Liver (tissue), 9 donors: Measurements from ENCODE around the gene ARHGEF5. TPM values are rescaled to one million over a fixed set of nuclear protein-coding genes. Genes with fewer than 3 reads are reported as not detected.

Experiments used
- DNase-seq: peaks from one replicate; pipeline ENCODE4 v3.0.0-alpha.2; 2017; ENCODE audit warnings: low spot score
- H3K27ac ChIP-seq, 2 donors: one replicate each; pipeline ENCODE4 v1.7.0; 2013; ENCODE audit warnings: inconsistent platforms in 2 of 2, low read length in 2 of 2, control low read depth in 1 of 2, low read depth in 1 of 2, mild to moderate bottlenecking in 1 of 2
- H3K27me3 ChIP-seq, 4 donors: one replicate each; pipeline versions ENCODE4 v1.6.1 to v1.7.0; 2013; ENCODE audit warnings: low read length in 3 of 4, inconsistent platforms in 1 of 4, mild to moderate bottlenecking in 1 of 4, moderate library complexity in 1 of 4; ENCODE audit not compliant: control insufficient read depth in 4 of 4, insufficient read depth in 4 of 4
- H3K36me3 ChIP-seq, 4 donors: one replicate each; pipeline versions ENCODE4 v1.6.1 to v1.7.0; 2013; ENCODE audit warnings: low read length in 3 of 4, mild to moderate bottlenecking in 3 of 4, low read depth in 1 of 4, moderate library complexity in 1 of 4; ENCODE audit not compliant: control insufficient read depth in 4 of 4, insufficient read depth in 3 of 4
- H3K4me1 ChIP-seq, 4 donors: one replicate each; pipeline versions ENCODE4 v1.6.1 to v1.7.0; 2013; ENCODE audit warnings: low read length in 3 of 4, mild to moderate bottlenecking in 3 of 4, moderate library complexity in 1 of 4; ENCODE audit not compliant: control insufficient read depth in 4 of 4, insufficient read depth in 4 of 4
- H3K4me3 ChIP-seq, 3 donors: one replicate each; pipeline versions ENCODE4 v1.6.1 to v1.7.0; 2013; ENCODE audit warnings: low read length in 3 of 3, control low read depth in 1 of 3, low read depth in 1 of 3, mild to moderate bottlenecking in 1 of 3
- H3K9ac ChIP-seq, 2 donors: one replicate each; pipeline ENCODE4 v1.7.0; 2013; ENCODE audit warnings: low read length in 2 of 2, mild to moderate bottlenecking in 2 of 2, moderate library complexity in 2 of 2, control low read depth in 1 of 2, low read depth in 1 of 2
- H3K9me3 ChIP-seq, 4 donors: one replicate each; pipeline versions ENCODE4 v1.6.1 to v1.7.0; 2013; ENCODE audit warnings: low read length in 3 of 4; ENCODE audit not compliant: control insufficient read depth in 4 of 4
- EGR1 ChIP-seq, 2 donors: IDR thresholded peaks; 2 replicates each; pipeline ENCODE4 v1.6.1; 2016 to 2018; ENCODE audit warnings: antibody characterized with exemption in 2 of 2, low read depth in 2 of 2
- FOXA1 ChIP-seq: IDR thresholded peaks from 2 replicates; pipeline ENCODE4 v1.6.1; 2016; ENCODE audit warnings: antibody characterized with exemption
- FOXA2 ChIP-seq: IDR thresholded peaks from 2 replicates; pipeline ENCODE4 v1.6.1; 2016; ENCODE audit warnings: antibody characterized with exemption
- GABPA ChIP-seq, 2 donors: IDR thresholded peaks in 1 of 2; conservative IDR thresholded peaks in 1 of 2; 2 replicates each; pipeline ENCODE4 v1.6.1; 2016; ENCODE audit warnings: antibody characterized with exemption in 2 of 2, mild to moderate bottlenecking in 1 of 2, moderate library complexity in 1 of 2
- HNF4A ChIP-seq, 2 donors: conservative IDR thresholded peaks; 2 replicates each; pipeline ENCODE4 v1.6.1; 2016; ENCODE audit warnings: antibody characterized with exemption in 2 of 2, mild to moderate bottlenecking in 2 of 2
- HNF4G ChIP-seq: IDR thresholded peaks from 2 replicates; pipeline ENCODE4 v1.6.1; 2016; ENCODE audit warnings: antibody characterized with exemption
- JUND ChIP-seq, 2 donors: IDR thresholded peaks; 2 replicates each; pipeline ENCODE4 v1.6.1; 2016; ENCODE audit warnings: antibody characterized with exemption in 2 of 2
- RXRA ChIP-seq, 2 donors: IDR thresholded peaks; 2 replicates each; pipeline ENCODE4 v1.6.1; 2017 to 2018; ENCODE audit warnings: antibody characterized with exemption in 2 of 2, mild to moderate bottlenecking in 1 of 2
- SP1 ChIP-seq: IDR thresholded peaks from 2 replicates; pipeline ENCODE4 v1.6.1; 2018; ENCODE audit warnings: antibody characterized with exemption, mild to moderate bottlenecking
- TAF1 ChIP-seq: conservative IDR thresholded peaks from 2 replicates; pipeline ENCODE4 v1.6.1; 2016; ENCODE audit warnings: antibody characterized with exemption, mild to moderate bottlenecking
- YY1 ChIP-seq: IDR thresholded peaks from 2 replicates; pipeline ENCODE4 v1.6.1; 2016; ENCODE audit warnings: antibody characterized with exemption, mild to moderate bottlenecking
- WGBS: extraction: QIAGEN DNeasy Blood & Tissue Kit; methylation state at CpG from one replicate; pipeline ENCODE4 v1.1.7; 2013; 5-methylcytosine and 5-hydroxymethylcytosine counted together
- polyA plus RNA-seq, 2 donors: library from polyadenylated mRNA; stranded (reverse) in 1 of 2; unstranded in 1 of 2; fragments of 200-250 nt in 1 of 2; fragments of >200 nt in 1 of 2; fragmentation: Nextera tagmentation in 1 of 2; extraction: Ambion mirVana in 1 of 2; gene quantifications; one replicate each; pipeline versions ENCODE4 v1.2.1 to v1.2.3, GENCODE V29; 2013 to 2015
- total RNA-seq, 2 donors: library from RNA; depleted of rRNA; stranded (reverse); fragments of >200 nt; gene quantifications; one replicate each; pipeline ENCODE4 v1.2.3, GENCODE V29; 2014
- TF ChIP-seq, protein P1 (sequence below): IDR thresholded peaks from 2 replicates; pipeline ENCODE4 v1.6.1; 2016; ENCODE audit warnings: antibody characterized with exemption
- TF ChIP-seq, protein P2 (sequence below): IDR thresholded peaks from 2 replicates; pipeline ENCODE4 v1.6.1; 2016; ENCODE audit warnings: antibody characterized with exemption
- TF ChIP-seq, protein P3 (sequence below): fragments of 150-350 bp; IDR thresholded peaks from 2 replicates; pipeline ENCODE4 v1.5.1; 2017; ENCODE audit warnings: improper control_type of control experiment, low read depth, low read length; ENCODE audit not compliant: missing input control
- TF ChIP-seq, protein P4 (sequence below): IDR thresholded peaks from 2 replicates; pipeline ENCODE4 v1.6.1; 2016; ENCODE audit warnings: antibody characterized with exemption, mild to moderate bottlenecking
- TF ChIP-seq, protein P5 (sequence below): IDR thresholded peaks from 2 replicates; pipeline ENCODE4 v1.6.1; 2016; ENCODE audit warnings: antibody characterized with exemption
- donor health status: healthy.
- donor health status: healthy.
- donor health status: healthy.
- donor health status: healthy.
- donor health status: healthy.

Gene ARHGEF5
- total and polyA plus RNA-seq, 4 donors, result 3.5 to 8.4 (median 4.8) TPM

DNA sequence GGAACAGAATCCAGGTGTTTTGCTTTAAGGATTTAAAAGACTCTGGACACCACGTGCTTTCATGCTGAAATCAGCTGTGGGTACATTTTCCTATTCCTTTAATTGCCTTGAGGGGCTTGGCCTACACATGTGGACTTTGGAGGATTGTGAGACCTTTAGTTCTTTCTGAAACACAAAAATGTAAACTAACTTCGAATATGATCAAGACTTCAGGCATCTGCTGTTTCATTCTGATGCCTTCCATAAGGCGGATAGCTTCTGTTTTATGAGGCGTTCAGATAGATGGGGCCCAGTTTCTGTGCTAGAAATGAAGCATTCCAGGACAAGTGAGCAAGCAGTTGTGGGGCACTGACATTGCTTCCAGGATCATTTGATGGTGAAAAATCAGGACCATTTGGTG, 49.7 kb downstream of the ARHGEF5 start:
- no peak for DNase-seq
- Histone ChIP-seq H3K36me3 (no peaks in the 10 kb centered on the region), H3K9me3 (no peaks in the 10 kb centered on the region), H3K27ac (no peak overlapping the region), H3K9ac (no peak overlapping the region), H3K4me3 (no peak overlapping the region), H3K27me3 (no peaks in the 10 kb centered on the region), H3K4me1 (no peaks in the 10 kb centered on the region)
- TF ChIP-seq GABPA (IDR thresholded peaks at IDR 0.05 in 1 of 2, conservative IDR thresholded peaks at IDR 0.05 in 1 of 2) (no peak), TAF1 (no peak), JUND (IDR thresholded peaks at IDR 0.05) (no peak), FOXA2 (no peak), YY1 (no peak), SP1 (no peak), HNF4G (no peak), EGR1 (IDR thresholded peaks at IDR 0.05; ENCODE audit: low read depth in 2 of 2) (no peak), HNF4A (conservative IDR thresholded peaks at IDR 0.05) (no peak), RXRA (IDR thresholded peaks at IDR 0.05) (no peak), FOXA1 (no peak)
- TF ChIP-seq, protein P1, sequence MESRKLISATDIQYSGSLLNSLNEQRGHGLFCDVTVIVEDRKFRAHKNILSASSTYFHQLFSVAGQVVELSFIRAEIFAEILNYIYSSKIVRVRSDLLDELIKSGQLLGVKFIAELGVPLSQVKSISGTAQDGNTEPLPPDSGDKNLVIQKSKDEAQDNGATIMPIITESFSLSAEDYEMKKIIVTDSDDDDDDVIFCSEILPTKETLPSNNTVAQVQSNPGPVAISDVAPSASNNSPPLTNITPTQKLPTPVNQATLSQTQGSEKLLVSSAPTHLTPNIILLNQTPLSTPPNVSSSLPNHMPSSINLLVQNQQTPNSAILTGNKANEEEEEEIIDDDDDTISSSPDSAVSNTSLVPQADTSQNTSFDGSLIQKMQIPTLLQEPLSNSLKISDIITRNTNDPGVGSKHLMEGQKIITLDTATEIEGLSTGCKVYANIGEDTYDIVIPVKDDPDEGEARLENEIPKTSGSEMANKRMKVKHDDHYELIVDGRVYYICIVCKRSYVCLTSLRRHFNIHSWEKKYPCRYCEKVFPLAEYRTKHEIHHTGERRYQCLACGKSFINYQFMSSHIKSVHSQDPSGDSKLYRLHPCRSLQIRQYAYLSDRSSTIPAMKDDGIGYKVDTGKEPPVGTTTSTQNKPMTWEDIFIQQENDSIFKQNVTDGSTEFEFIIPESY, result no peak
- TF ChIP-seq, protein P2, sequence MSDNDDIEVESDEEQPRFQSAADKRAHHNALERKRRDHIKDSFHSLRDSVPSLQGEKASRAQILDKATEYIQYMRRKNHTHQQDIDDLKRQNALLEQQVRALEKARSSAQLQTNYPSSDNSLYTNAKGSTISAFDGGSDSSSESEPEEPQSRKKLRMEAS, result no peak
- TF ChIP-seq, protein P3, sequence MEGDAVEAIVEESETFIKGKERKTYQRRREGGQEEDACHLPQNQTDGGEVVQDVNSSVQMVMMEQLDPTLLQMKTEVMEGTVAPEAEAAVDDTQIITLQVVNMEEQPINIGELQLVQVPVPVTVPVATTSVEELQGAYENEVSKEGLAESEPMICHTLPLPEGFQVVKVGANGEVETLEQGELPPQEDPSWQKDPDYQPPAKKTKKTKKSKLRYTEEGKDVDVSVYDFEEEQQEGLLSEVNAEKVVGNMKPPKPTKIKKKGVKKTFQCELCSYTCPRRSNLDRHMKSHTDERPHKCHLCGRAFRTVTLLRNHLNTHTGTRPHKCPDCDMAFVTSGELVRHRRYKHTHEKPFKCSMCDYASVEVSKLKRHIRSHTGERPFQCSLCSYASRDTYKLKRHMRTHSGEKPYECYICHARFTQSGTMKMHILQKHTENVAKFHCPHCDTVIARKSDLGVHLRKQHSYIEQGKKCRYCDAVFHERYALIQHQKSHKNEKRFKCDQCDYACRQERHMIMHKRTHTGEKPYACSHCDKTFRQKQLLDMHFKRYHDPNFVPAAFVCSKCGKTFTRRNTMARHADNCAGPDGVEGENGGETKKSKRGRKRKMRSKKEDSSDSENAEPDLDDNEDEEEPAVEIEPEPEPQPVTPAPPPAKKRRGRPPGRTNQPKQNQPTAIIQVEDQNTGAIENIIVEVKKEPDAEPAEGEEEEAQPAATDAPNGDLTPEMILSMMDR, result no peak
- TF ChIP-seq, protein P4, sequence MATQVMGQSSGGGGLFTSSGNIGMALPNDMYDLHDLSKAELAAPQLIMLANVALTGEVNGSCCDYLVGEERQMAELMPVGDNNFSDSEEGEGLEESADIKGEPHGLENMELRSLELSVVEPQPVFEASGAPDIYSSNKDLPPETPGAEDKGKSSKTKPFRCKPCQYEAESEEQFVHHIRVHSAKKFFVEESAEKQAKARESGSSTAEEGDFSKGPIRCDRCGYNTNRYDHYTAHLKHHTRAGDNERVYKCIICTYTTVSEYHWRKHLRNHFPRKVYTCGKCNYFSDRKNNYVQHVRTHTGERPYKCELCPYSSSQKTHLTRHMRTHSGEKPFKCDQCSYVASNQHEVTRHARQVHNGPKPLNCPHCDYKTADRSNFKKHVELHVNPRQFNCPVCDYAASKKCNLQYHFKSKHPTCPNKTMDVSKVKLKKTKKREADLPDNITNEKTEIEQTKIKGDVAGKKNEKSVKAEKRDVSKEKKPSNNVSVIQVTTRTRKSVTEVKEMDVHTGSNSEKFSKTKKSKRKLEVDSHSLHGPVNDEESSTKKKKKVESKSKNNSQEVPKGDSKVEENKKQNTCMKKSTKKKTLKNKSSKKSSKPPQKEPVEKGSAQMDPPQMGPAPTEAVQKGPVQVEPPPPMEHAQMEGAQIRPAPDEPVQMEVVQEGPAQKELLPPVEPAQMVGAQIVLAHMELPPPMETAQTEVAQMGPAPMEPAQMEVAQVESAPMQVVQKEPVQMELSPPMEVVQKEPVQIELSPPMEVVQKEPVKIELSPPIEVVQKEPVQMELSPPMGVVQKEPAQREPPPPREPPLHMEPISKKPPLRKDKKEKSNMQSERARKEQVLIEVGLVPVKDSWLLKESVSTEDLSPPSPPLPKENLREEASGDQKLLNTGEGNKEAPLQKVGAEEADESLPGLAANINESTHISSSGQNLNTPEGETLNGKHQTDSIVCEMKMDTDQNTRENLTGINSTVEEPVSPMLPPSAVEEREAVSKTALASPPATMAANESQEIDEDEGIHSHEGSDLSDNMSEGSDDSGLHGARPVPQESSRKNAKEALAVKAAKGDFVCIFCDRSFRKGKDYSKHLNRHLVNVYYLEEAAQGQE, result no peak
- TF ChIP-seq, protein P5, sequence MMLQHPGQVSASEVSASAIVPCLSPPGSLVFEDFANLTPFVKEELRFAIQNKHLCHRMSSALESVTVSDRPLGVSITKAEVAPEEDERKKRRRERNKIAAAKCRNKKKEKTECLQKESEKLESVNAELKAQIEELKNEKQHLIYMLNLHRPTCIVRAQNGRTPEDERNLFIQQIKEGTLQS, result no peak
- WGBS, result 87% methylated on average over 4 of the region's 4 CpGs
